ENCODE results near the gene SORBS1.

SORBS1 gene

GRCh38 chr10:95282107-95282506 lies 279.1 kb downstream of the SORBS1 start:
- DNase-seq = no peak

- no peak for DNase-seq
These were observed 280.0 kb downstream of the SORBS1 start for GRCh38 chr10:95281206-95281605.

GRCh38 chr10:95280637-95281036 lies 280.5 kb downstream of the SORBS1 start:
- no peak for DNase-seq

GRCh38 chr10:95279042-95279820 lies 281.9 kb downstream of the SORBS1 start:
- peak; percentile 86 for DNase-seq

GRCh38 chr10:95278061-95278988 lies 282.8 kb downstream of the SORBS1 start:
- peak; percentile 71 for DNase-seq

GRCh38 chr10:95277614-95278013 lies 283.6 kb downstream of the SORBS1 start:
- no peak for DNase-seq

- peak; percentile 45 for DNase-seq
These were observed 284.0 kb downstream of the SORBS1 start for GRCh38 chr10:95277201-95277570.

GRCh38 chr10:95276367-95277200 lies 284.6 kb downstream of the SORBS1 start:
- DNase-seq = peak; percentile 84

GRCh38 chr10:95275726-95276366 lies 285.3 kb downstream of the SORBS1 start:
- DNase-seq = peak; percentile 53

- DNase-seq = peak; percentile 98
These were observed 287.5 kb downstream of the SORBS1 start for GRCh38 chr10:95273393-95274312.

- DNase-seq = no peak
These were observed 292.7 kb downstream of the SORBS1 start for GRCh38 chr10:95268438-95268837.

GRCh38 chr10:95267251-95267650 lies 293.9 kb downstream of the SORBS1 start:
- no peak for DNase-seq

GRCh38 chr10:95266674-95267095 lies 294.5 kb downstream of the SORBS1 start:
- DNase-seq = peak; percentile 77

GRCh38 chr10:95265572-95265971 lies 295.6 kb downstream of the SORBS1 start:
- no peak for DNase-seq

- DNase-seq = no peak
These were observed 296.7 kb downstream of the SORBS1 start for GRCh38 chr10:95264227-95265051.

GRCh38 chr10:95263864-95264226 lies 297.3 kb downstream of the SORBS1 start:
- DNase-seq = no peak

GRCh38 chr10:95262763-95263518 lies 298.2 kb downstream of the SORBS1 start:
- no peak for DNase-seq

GRCh38 chr10:95261926-95262325 lies 299.2 kb downstream of the SORBS1 start:
- no peak for DNase-seq
